ENCODE results near the gene RBM17.

GRCh38 chr10:6117711-6118110 lies 28.9 kb downstream of the RBM17 start:
- TF ChIP-seq CTCF (conservative IDR thresholded peaks at IDR 0.05; ENCODE audit: low read depth, low read length) (no peak), EZH2 (IDR thresholded peaks at IDR 0.05; ENCODE audit: low read length, unreplicated experiment) (no peak)

All from PC-3 (cell line).